SK-N-SH (cell line): ENCODE measurements around the gene C1orf174. TPM values are rescaled to one million over a fixed set of nuclear protein-coding genes. Genes with fewer than 3 reads are reported as not detected.

Experiments
- CTCF ChIA-PET: fragments of 300-600, 350-600 bp; formaldehyde crosslinking; extraction: SDS; loops from one replicate; lab custom pipeline; 2021; lab: Yijun Ruan, JAX
- POLR2A ChIA-PET: fragments of 350-600 bp; sonication (Branson Sonifier 250); formaldehyde crosslinking; extraction: SDS; loops from one replicate; lab custom pipeline; 2020; ENCODE audit warnings: antibody characterized with exemption, inconsistent platforms; lab: Yijun Ruan, JAX
- DNase-seq: peaks from one replicate; pipeline ENCODE4 v3.0.0; 2012
- H2AFZ ChIP-seq: fragments of 200-600 bp; sonication (generic); 2 replicates; pipeline ENCODE4 v1.8.1; 2016; ENCODE audit warnings: antibody characterized with exemption, mild to moderate bottlenecking, low read depth
- H3F3A ChIP-seq: fragments of 200-600 bp; sonication (generic); replicated peaks from 2 replicates; pipeline ENCODE3; 2016; ENCODE audit warnings: antibody characterized with exemption, mild to moderate bottlenecking; ENCODE audit not compliant: insufficient read depth
- H3K27ac ChIP-seq, 2 experiments: fragments of 200-500 bp in 1 of 2; fragments of 200-600 bp in 1 of 2; sonication (Bioruptor generic) in 1 of 2; sonication (generic), shearing (Covaris generic) in 1 of 2; 2 replicates each; pipeline versions ENCODE4 v1.5.1 to v1.6.1; 2014 to 2016; ENCODE audit warnings: low read depth in 2 of 2, inconsistent platforms in 1 of 2, low read length in 1 of 2, mild to moderate bottlenecking in 1 of 2, mixed read lengths in 1 of 2
- H3K27me3 ChIP-seq: fragments of 200-600 bp; sonication (generic), shearing (Covaris generic); 2 replicates; pipeline ENCODE4 v1.6.1; 2016; ENCODE audit warnings: mixed run types; ENCODE audit not compliant: insufficient read depth
- H3K36me3 ChIP-seq, 2 experiments: fragments of 200-500 bp in 1 of 2; fragments of 200-600 bp in 1 of 2; sonication (Bioruptor generic) in 1 of 2; sonication (generic) in 1 of 2; replicated peaks in 1 of 2; 2 replicates each; pipeline versions ENCODE3 to v1.5.1; 2014 to 2016; ENCODE audit warnings: low read length in 1 of 2, mild to moderate bottlenecking in 1 of 2; ENCODE audit not compliant: insufficient read depth in 2 of 2, control insufficient read depth in 1 of 2
- H3K4me1 ChIP-seq, 2 experiments: fragments of 200-500 bp in 1 of 2; fragments of 200-600 bp in 1 of 2; sonication (Bioruptor generic) in 1 of 2; sonication (generic), shearing (Covaris generic) in 1 of 2; 2 replicates each; pipeline versions ENCODE4 v1.5.1 to v1.6.1; 2014 to 2016; ENCODE audit warnings: low read depth in 1 of 2, low read length in 1 of 2, mixed run types in 1 of 2; ENCODE audit not compliant: insufficient read depth in 2 of 2, control insufficient read depth in 1 of 2
- H3K4me2 ChIP-seq: fragments of 200-600 bp; sonication (generic), shearing (Covaris generic); 2 replicates; pipeline ENCODE4 v1.6.1; 2017; ENCODE audit warnings: mixed run types
- H3K4me3 ChIP-seq, 2 experiments: fragments of 200-500 bp in 1 of 2; fragments of 200-600 bp in 1 of 2; sonication (Bioruptor generic) in 1 of 2; sonication (generic), shearing (Covaris generic) in 1 of 2; 2 replicates each; pipeline versions ENCODE4 v1.5.1 to v1.8.1; 2014 to 2016; ENCODE audit warnings: low read depth in 2 of 2, inconsistent platforms in 1 of 2, low read length in 1 of 2, mild to moderate bottlenecking in 1 of 2, mixed read lengths in 1 of 2, moderate library complexity in 1 of 2
- H3K79me2 ChIP-seq: fragments of 200-600 bp; sonication (generic); 2 replicates; pipeline ENCODE4 v1.8.1; 2017; ENCODE audit warnings: mild to moderate bottlenecking; ENCODE audit not compliant: insufficient read depth
- H3K9ac ChIP-seq: fragments of 200-600 bp; sonication (generic); 2 replicates; pipeline ENCODE4 v1.6.1; 2017; ENCODE audit warnings: mixed run types
- H3K9me2 ChIP-seq: fragments of 200-600 bp; sonication (generic); 2 replicates; pipeline ENCODE4 v1.6.1; 2017; ENCODE audit warnings: mixed run types
- H3K9me3 ChIP-seq: fragments of 200-600 bp; sonication (generic); 2 replicates; pipeline ENCODE4 v1.6.1; 2017; ENCODE audit warnings: mixed run types, mild to moderate bottlenecking, moderate library complexity
- H4K20me1 ChIP-seq: fragments of 200-600 bp; sonication (generic); 2 replicates; pipeline ENCODE4 v1.6.1; 2017; ENCODE audit warnings: mild to moderate bottlenecking, mixed run types; ENCODE audit not compliant: insufficient read depth
- ELF1 ChIP-seq: IDR thresholded peaks from 2 replicates; pipeline ENCODE4 v1.4.0; 2012
- EP300 ChIP-seq, 2 experiments: IDR thresholded peaks; 2 replicates each; pipeline versions ENCODE4 v1.4.0 to v1.6.1; 2012; ENCODE audit warnings: borderline replicate concordance in 1 of 2, low read depth in 1 of 2, low read length in 1 of 2
- EZH2phosphoT487 ChIP-seq: fragments of 200-600 bp; sonication (generic); IDR thresholded peaks from 2 replicates; pipeline ENCODE4 v1.6.1; 2017; ENCODE audit warnings: low read depth, mixed run types, mild to moderate bottlenecking, antibody characterized with exemption, moderate library complexity, borderline replicate concordance
- FOSL2 ChIP-seq: IDR thresholded peaks from 2 replicates; pipeline ENCODE4 v1.4.0; 2012; ENCODE audit warnings: low read depth, mild to moderate bottlenecking, moderate library complexity, borderline replicate concordance
- GABPA ChIP-seq: IDR thresholded peaks from 2 replicates; pipeline ENCODE4 v1.4.0; 2012; ENCODE audit warnings: low read depth, mild to moderate bottlenecking
- MEF2A ChIP-seq: IDR thresholded peaks from 2 replicates; pipeline ENCODE4 v1.4.0; 2012; ENCODE audit warnings: low read depth, borderline replicate concordance
- NFIC ChIP-seq: IDR thresholded peaks from 2 replicates; pipeline ENCODE4 v1.4.0; 2012; ENCODE audit warnings: borderline replicate concordance
- NRF1 ChIP-seq: IDR thresholded peaks from 2 replicates; pipeline ENCODE4 v1.6.1; 2012; ENCODE audit warnings: low read depth, mild to moderate bottlenecking, low read length
- POLR2AphosphoS5 ChIP-seq: IDR thresholded peaks from 2 replicates; pipeline ENCODE4 v1.6.1; 2012; ENCODE audit warnings: low read depth, low read length
- RAD21 ChIP-seq: IDR thresholded peaks from 2 replicates; pipeline ENCODE4 v1.6.1; 2012; ENCODE audit warnings: mild to moderate bottlenecking, low read length
- RCOR1 ChIP-seq: fragments of 150-350 bp; IDR thresholded peaks from 2 replicates; pipeline ENCODE4 v1.6.1; 2017; ENCODE audit warnings: antibody characterized with exemption, low read length
- RXRA ChIP-seq: IDR thresholded peaks from 2 replicates; pipeline ENCODE4 v1.4.0; 2012; ENCODE audit warnings: low read depth, mild to moderate bottlenecking, borderline replicate concordance
- SIN3A ChIP-seq: IDR thresholded peaks from 2 replicates; pipeline ENCODE4 v1.6.1; 2012; ENCODE audit warnings: low read depth, mild to moderate bottlenecking, low read length, moderate library complexity, borderline replicate concordance
- SMC3 ChIP-seq: IDR thresholded peaks from 2 replicates; pipeline ENCODE4 v1.6.1; 2012; ENCODE audit warnings: low read depth, low read length, improper control_type of control experiment
- TAF1 ChIP-seq: IDR thresholded peaks from 2 replicates; pipeline ENCODE4 v1.6.1; 2012; ENCODE audit warnings: low read depth, mild to moderate bottlenecking, low read length, moderate library complexity, borderline replicate concordance
- TCF12 ChIP-seq: IDR thresholded peaks from 2 replicates; pipeline ENCODE4 v1.4.0; 2012
- WGBS: methylation state at CpG from one replicate; pipeline ENCODE4 v1.1.6; 2017; ENCODE audit warnings: low lambda C conversion rate; 5-methylcytosine and 5-hydroxymethylcytosine counted together
- polyA plus RNA-seq, 3 experiments: library from polyadenylated mRNA; depleted of rRNA; stranded (reverse); fragments of >200 nt; gene quantifications; 2 replicates each; pipeline ENCODE4 v1.2.3, GENCODE V29; 2012
- TF ChIP-seq, protein P1 (sequence below): fragments of 200-600 bp; sonication (generic); IDR thresholded peaks from 2 replicates; pipeline ENCODE4 v1.6.1; 2017; ENCODE audit warnings: antibody characterized with exemption, mild to moderate bottlenecking, moderate library complexity
- TF ChIP-seq, protein P2 (sequence below): IDR thresholded peaks from 2 replicates; pipeline ENCODE4 v1.4.0; 2012; ENCODE audit warnings: low read depth, borderline replicate concordance
- TF ChIP-seq, protein P3 (sequence below): fragments of 150-350 bp; IDR thresholded peaks from 2 replicates; pipeline ENCODE4 v1.6.1; 2016; ENCODE audit warnings: mild to moderate bottlenecking, low read depth, low read length
- TF ChIP-seq, protein P4 (sequence below): IDR thresholded peaks from 2 replicates; pipeline ENCODE4 v1.4.0; 2012; ENCODE audit warnings: low read depth, borderline replicate concordance

The C1orf174 gene
- polyA plus RNA-seq, 1 of the 3 experiments (the other 2 are of a cell fraction): 21.4 TPM

DNA sequence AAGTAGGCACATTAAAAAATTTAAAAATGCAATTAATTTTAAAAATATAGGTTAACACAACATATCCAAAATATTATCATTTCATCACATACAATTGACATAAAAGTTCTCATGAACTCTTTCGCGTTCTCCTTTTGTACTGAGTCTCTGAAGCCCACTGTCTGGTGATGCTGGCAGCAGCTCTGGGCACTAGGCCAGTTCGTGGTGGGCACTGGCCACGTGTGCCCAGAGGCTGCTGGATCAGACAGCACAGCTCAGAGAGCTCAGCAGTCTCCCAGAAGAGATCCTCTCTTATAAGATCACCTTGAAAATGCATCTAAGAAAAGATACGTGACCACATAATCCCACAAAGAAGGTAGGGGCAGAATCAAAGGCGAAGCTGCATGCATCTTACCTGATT is 53.0 kb downstream of the C1orf174 start:
- TF ChIP-seq EZH2phosphoT487: no peak
- TF ChIP-seq SIN3A: no peak
- no peak for TF ChIP-seq RAD21
- TF ChIP-seq, protein P1, sequence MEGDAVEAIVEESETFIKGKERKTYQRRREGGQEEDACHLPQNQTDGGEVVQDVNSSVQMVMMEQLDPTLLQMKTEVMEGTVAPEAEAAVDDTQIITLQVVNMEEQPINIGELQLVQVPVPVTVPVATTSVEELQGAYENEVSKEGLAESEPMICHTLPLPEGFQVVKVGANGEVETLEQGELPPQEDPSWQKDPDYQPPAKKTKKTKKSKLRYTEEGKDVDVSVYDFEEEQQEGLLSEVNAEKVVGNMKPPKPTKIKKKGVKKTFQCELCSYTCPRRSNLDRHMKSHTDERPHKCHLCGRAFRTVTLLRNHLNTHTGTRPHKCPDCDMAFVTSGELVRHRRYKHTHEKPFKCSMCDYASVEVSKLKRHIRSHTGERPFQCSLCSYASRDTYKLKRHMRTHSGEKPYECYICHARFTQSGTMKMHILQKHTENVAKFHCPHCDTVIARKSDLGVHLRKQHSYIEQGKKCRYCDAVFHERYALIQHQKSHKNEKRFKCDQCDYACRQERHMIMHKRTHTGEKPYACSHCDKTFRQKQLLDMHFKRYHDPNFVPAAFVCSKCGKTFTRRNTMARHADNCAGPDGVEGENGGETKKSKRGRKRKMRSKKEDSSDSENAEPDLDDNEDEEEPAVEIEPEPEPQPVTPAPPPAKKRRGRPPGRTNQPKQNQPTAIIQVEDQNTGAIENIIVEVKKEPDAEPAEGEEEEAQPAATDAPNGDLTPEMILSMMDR: no peak
- no peak for TF ChIP-seq RCOR1
- Histone ChIP-seq H3F3A (no peaks in the 10 kb centered on the region), H3K9ac (no peak overlapping the region), H3K4me1 (no peaks in the 10 kb centered on the region), H4K20me1 (no peaks in the 10 kb centered on the region), H3K4me3 (no peak overlapping the region), H3K36me3 (peaks cover 18 to 48% of the 10 kb centered on the region in 2 experiments), H3K27ac (no peak overlapping the region), H3K79me2 (no peaks in the 10 kb centered on the region), H3K9me2 (no peaks in the 10 kb centered on the region), H3K27me3 (no peaks in the 10 kb centered on the region), H3K4me2 (no peak overlapping the region), H3K9me3 (no peaks in the 10 kb centered on the region), H2AFZ (no peak overlapping the region)
- WGBS: 64% methylated on average over 6 of the region's 6 CpGs
- ChIA-PET POLR2A (no interaction called here), CTCF (interaction anchor here (1.0 to 1.9 kb wide), 3 partner anchors 9 to 71 kb away, joined by 3 to 6 read pairs (median 3); partner anchors contain the start of gene CEP104)
- peak; percentile 46 for DNase-seq

DNA sequence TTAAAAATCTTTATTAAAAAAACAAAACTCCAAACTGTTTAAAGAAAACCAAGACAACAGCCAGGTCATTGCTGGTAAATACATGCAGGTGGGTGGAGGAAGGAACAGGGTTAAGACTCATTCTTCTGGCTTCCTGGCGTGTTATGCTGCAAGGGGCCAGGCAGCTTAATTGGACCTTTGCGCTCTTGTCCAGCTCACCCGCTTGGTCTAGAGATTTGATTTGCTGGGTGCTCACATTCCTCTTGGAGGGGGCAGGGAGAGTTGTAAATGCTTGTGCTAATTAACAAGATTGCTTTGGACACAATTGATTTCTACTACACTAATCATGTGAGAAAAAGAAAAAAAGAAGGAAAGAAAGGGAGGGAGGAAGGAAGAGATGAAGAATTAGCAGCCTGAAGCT is 53.5 kb downstream of the C1orf174 start:
- Histone ChIP-seq H3K79me2 (no peaks in the 10 kb centered on the region), H4K20me1 (no peaks in the 10 kb centered on the region), H3K9me2 (no peaks in the 10 kb centered on the region), H3K9ac (no peak overlapping the region), H2AFZ (no peak overlapping the region), H3K4me2 (no peak overlapping the region), H3F3A (no peaks in the 10 kb centered on the region), H3K4me1 (no peaks in the 10 kb centered on the region), H3K9me3 (no peaks in the 10 kb centered on the region), H3K36me3 (peaks cover 18 to 44% of the 10 kb centered on the region in 2 experiments), H3K4me3 (no peak overlapping the region), H3K27me3 (no peaks in the 10 kb centered on the region), H3K27ac (no peak overlapping the region)
- 96% methylated on average over 3 of the region's 3 CpGs for WGBS
- ChIA-PET POLR2A (no interaction called here), CTCF (interaction anchor here (1.0 to 1.9 kb wide), 2 partner anchors 10 to 15 kb away, joined by 3 to 6 read pairs; partner anchors contain the start of gene CEP104)
- no peak for DNase-seq
- TF ChIP-seq NRF1 (no peak), ELF1 (no peak), SIN3A (no peak), POLR2AphosphoS5 (no peak), MEF2A (no peak), SMC3 (no peak), GABPA (no peak), TCF12 (no peak), NFIC (no peak), EZH2phosphoT487 (no peak), RXRA (no peak), TAF1 (no peak), EP300 (IDR thresholded peaks at IDR 0.05; ENCODE audit: borderline replicate concordance in 1 of 2, low read depth in 1 of 2, low read length in 1 of 2) (no peak), FOSL2 (no peak)
- TF ChIP-seq, protein P2, sequence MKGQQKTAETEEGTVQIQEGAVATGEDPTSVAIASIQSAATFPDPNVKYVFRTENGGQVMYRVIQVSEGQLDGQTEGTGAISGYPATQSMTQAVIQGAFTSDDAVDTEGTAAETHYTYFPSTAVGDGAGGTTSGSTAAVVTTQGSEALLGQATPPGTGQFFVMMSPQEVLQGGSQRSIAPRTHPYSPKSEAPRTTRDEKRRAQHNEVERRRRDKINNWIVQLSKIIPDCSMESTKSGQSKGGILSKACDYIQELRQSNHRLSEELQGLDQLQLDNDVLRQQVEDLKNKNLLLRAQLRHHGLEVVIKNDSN: no peak
- TF ChIP-seq, protein P1: no peak
- TF ChIP-seq, protein P3, sequence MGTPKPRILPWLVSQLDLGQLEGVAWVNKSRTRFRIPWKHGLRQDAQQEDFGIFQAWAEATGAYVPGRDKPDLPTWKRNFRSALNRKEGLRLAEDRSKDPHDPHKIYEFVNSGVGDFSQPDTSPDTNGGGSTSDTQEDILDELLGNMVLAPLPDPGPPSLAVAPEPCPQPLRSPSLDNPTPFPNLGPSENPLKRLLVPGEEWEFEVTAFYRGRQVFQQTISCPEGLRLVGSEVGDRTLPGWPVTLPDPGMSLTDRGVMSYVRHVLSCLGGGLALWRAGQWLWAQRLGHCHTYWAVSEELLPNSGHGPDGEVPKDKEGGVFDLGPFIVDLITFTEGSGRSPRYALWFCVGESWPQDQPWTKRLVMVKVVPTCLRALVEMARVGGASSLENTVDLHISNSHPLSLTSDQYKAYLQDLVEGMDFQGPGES: no peak
- TF ChIP-seq, protein P4, sequence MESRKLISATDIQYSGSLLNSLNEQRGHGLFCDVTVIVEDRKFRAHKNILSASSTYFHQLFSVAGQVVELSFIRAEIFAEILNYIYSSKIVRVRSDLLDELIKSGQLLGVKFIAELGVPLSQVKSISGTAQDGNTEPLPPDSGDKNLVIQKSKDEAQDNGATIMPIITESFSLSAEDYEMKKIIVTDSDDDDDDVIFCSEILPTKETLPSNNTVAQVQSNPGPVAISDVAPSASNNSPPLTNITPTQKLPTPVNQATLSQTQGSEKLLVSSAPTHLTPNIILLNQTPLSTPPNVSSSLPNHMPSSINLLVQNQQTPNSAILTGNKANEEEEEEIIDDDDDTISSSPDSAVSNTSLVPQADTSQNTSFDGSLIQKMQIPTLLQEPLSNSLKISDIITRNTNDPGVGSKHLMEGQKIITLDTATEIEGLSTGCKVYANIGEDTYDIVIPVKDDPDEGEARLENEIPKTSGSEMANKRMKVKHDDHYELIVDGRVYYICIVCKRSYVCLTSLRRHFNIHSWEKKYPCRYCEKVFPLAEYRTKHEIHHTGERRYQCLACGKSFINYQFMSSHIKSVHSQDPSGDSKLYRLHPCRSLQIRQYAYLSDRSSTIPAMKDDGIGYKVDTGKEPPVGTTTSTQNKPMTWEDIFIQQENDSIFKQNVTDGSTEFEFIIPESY: no peak
